Mammary epithelial cell (primary cell): ENCODE data around the gene CPM.
A peak's percentile ranks its signal among the peaks of the same experiment; 100 is the strongest.

ENCODE experiments used
- EZH2 ChIP-seq: IDR thresholded peaks from 2 replicates; pipeline ENCODE4 v1.6.1; 2012; ENCODE audit warnings: low read length, inconsistent platforms, borderline replicate concordance
- TF ChIP-seq, protein P1 (sequence below), 2 donors: IDR thresholded peaks in 1 of 2; conservative IDR thresholded peaks in 1 of 2; 2 replicates each; pipeline ENCODE4 v1.5.1; 2011 to 2012; ENCODE audit warnings: inconsistent platforms in 2 of 2, low read length in 2 of 2, mild to moderate bottlenecking in 2 of 2, control low read depth in 1 of 2, low read depth in 1 of 2; ENCODE audit not compliant: insufficient read depth in 1 of 2; ENCODE audit errors: extremely low read depth in 1 of 2

DNA sequence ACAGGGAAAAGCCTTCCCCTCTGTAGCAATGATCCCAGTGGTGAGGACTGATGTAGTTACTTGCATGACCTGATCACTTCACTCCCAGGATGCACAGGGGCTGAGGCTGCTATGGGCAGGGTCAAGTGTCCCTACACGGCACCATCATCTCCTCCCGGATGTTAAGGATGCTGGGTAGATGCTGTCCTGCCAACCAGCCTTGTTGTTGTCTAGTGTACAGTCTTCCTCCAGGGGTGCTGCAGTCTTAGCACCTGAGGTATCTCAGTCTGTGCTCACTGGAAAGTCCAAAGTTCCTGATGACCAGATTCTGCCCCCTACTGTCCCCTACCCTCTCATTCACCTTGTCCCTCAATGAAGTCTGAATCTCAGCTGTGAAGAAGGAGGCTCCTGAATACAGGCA lies 20.1 kb downstream of the CPM start:
- TF ChIP-seq, protein P1, sequence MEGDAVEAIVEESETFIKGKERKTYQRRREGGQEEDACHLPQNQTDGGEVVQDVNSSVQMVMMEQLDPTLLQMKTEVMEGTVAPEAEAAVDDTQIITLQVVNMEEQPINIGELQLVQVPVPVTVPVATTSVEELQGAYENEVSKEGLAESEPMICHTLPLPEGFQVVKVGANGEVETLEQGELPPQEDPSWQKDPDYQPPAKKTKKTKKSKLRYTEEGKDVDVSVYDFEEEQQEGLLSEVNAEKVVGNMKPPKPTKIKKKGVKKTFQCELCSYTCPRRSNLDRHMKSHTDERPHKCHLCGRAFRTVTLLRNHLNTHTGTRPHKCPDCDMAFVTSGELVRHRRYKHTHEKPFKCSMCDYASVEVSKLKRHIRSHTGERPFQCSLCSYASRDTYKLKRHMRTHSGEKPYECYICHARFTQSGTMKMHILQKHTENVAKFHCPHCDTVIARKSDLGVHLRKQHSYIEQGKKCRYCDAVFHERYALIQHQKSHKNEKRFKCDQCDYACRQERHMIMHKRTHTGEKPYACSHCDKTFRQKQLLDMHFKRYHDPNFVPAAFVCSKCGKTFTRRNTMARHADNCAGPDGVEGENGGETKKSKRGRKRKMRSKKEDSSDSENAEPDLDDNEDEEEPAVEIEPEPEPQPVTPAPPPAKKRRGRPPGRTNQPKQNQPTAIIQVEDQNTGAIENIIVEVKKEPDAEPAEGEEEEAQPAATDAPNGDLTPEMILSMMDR (conservative IDR thresholded peaks at IDR 0.05 in 1 of 2, IDR thresholded peaks at IDR 0.05 in 1 of 2; ENCODE audit: extremely low read depth in 1 of 2, insufficient read depth in 1 of 2, low read depth in 1 of 2, low read length in 2 of 2) = peak in 1 of 2 donors; percentile 11
- TF ChIP-seq EZH2 = no peak
